GM12864 (cell line): ENCODE data around the gene COL9A3.

Experiments
- DNase-seq: peaks from one replicate; pipeline ENCODE4 v3.0.0-alpha.2; 2011; ENCODE audit warnings: low read depth
- H3K4me3 ChIP-seq: 2 replicates; pipeline ENCODE4 v1.5.1; 2011; ENCODE audit warnings: mild to moderate bottlenecking, low read depth, low read length, control low read depth
- CTCF ChIP-seq: IDR thresholded peaks from 2 replicates; pipeline ENCODE4 v1.5.1; 2011; ENCODE audit warnings: low read depth, mild to moderate bottlenecking, moderate library complexity, low read length, control low read depth, inconsistent platforms; ENCODE audit errors: missing control alignments

The COL9A3 gene

GRCh38 chr20:62771396-62772102 is 45.3 kb upstream of the COL9A3 start:
- TF ChIP-seq CTCF = no peak

GRCh38 chr20:62772103-62772611 is 44.7 kb upstream of the COL9A3 start:
- DNase-seq = no peak
- H3K4me3 ChIP-seq = no peak overlapping the region
- TF ChIP-seq CTCF = no peak

More at GRCh38 chr20:62771396-62772102, 45.3 kb upstream of the COL9A3 start:
- no peak for DNase-seq
- H3K4me3 ChIP-seq = no peak overlapping the region

- TF ChIP-seq CTCF = no peak
- no peak overlapping the region for H3K4me3 ChIP-seq
- no peak for DNase-seq
These were observed 44.2 kb upstream of the COL9A3 start for GRCh38 chr20:62772619-62772989.

GRCh38 chr20:62772990-62773844 is 43.6 kb upstream of the COL9A3 start:
- no peak overlapping the region for H3K4me3 ChIP-seq
- DNase-seq = no peak
- no peak for TF ChIP-seq CTCF

- no peak for DNase-seq
- no peak for TF ChIP-seq CTCF
- H3K4me3 ChIP-seq = no peak overlapping the region
These were observed 42.8 kb upstream of the COL9A3 start for GRCh38 chr20:62773845-62774714.

- TF ChIP-seq CTCF = no peak
- H3K4me3 ChIP-seq = no peak overlapping the region
- no peak for DNase-seq
These were observed 42.1 kb upstream of the COL9A3 start for GRCh38 chr20:62774762-62775161.
